GM12865 (cell line): ENCODE measurements around the gene CACNG4.
A peak's percentile ranks its signal among the peaks of the same experiment; 100 is the strongest.

ENCODE experiments used
- DNase-seq: peaks from one replicate; pipeline ENCODE4 v3.0.0; 2010; ENCODE audit warnings: low read depth
- H3K4me3 ChIP-seq: 2 replicates; pipeline ENCODE4 v1.5.1; 2011; ENCODE audit warnings: mild to moderate bottlenecking, low read depth, low read length, control low read depth
- TF ChIP-seq, protein P1 (sequence below): IDR thresholded peaks from 2 replicates; pipeline ENCODE4 v1.5.1; 2011; ENCODE audit warnings: low read length, control low read depth, low read depth, inconsistent platforms; ENCODE audit not compliant: insufficient read depth; ENCODE audit errors: missing control alignments

The CACNG4 gene

DNA sequence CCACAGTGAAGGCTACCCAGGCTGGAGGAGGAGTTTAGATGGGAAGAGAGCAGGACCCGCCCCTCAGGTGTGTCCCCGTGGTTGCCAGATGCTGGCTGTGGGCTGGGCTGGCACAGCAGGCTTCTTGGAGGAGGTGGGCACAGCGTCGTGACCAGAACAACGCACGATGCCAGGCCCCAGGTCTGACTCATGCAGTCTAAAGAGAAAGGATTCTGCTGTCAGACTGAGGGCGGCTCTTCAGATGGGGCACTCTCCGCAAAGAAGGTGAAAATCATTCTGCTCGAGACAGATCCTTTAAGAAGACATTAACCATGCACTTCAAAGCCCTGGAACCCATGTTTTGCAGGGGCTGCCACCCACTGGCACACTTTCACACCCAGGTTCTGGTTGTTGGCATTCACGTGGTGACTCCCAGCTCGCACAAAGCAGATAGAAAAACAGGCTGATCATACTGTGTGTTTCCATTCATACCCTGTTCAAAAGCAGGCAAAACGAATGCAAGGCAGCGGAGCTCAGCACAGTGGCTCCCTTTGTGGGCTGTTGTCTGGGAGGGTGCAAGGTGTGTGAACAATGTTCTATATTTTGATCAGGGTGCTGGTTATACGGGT, 19.0 kb downstream of the CACNG4 start:
- DNase-seq: no peak
- TF ChIP-seq, protein P1, sequence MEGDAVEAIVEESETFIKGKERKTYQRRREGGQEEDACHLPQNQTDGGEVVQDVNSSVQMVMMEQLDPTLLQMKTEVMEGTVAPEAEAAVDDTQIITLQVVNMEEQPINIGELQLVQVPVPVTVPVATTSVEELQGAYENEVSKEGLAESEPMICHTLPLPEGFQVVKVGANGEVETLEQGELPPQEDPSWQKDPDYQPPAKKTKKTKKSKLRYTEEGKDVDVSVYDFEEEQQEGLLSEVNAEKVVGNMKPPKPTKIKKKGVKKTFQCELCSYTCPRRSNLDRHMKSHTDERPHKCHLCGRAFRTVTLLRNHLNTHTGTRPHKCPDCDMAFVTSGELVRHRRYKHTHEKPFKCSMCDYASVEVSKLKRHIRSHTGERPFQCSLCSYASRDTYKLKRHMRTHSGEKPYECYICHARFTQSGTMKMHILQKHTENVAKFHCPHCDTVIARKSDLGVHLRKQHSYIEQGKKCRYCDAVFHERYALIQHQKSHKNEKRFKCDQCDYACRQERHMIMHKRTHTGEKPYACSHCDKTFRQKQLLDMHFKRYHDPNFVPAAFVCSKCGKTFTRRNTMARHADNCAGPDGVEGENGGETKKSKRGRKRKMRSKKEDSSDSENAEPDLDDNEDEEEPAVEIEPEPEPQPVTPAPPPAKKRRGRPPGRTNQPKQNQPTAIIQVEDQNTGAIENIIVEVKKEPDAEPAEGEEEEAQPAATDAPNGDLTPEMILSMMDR: no peak
- H3K4me3 ChIP-seq: no peak overlapping the region

DNA sequence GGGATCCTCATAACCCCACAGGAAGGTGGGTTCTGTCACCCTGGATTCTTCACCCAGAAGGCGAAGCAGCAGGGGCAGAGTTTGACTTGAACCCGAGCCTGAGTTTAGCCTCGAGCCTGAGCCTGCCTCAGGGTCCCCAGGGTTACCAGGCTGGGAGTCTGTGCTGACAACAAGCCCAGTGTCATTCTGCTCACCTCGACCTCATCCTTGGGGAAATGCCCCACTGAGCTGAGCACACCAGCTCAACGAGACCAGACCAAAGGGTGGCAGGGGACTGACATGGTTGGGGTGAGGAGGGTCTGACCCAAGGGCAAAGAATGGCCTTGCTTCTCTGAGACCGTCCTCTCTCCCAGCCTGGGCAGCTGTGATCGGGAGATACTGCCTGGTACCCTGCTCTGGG, 20.2 kb downstream of the CACNG4 start:
- TF ChIP-seq, protein P1: no peak
- no peak overlapping the region for H3K4me3 ChIP-seq
- no peak for DNase-seq

- no peak overlapping the region for H3K4me3 ChIP-seq
- peak; percentile 72 for DNase-seq
- TF ChIP-seq, protein P1: no peak
Measured at GRCh38 chr17:66985338-66986237, 21.1 kb downstream of the CACNG4 start.

DNA sequence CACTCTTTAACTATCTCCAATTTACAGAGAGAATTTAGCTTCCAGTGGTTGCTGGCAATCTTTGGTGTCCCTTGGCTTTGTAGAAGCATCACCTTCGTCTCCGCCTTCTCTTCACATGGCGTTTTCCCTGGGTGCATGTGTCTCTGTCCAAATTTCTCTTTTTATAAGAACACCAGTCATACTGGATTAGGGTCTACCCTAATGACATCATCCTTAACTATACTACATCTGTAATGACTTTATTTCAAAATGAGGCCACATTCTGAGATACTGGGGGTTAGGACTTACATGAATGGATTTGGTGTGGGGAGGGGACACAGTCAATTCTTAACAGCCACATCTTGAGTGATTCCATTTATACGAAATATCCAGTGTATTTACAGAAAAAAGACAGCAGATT, 22.2 kb downstream of the CACNG4 start:
- TF ChIP-seq, protein P1: no peak
- no peak for DNase-seq
- no peak overlapping the region for H3K4me3 ChIP-seq

DNA sequence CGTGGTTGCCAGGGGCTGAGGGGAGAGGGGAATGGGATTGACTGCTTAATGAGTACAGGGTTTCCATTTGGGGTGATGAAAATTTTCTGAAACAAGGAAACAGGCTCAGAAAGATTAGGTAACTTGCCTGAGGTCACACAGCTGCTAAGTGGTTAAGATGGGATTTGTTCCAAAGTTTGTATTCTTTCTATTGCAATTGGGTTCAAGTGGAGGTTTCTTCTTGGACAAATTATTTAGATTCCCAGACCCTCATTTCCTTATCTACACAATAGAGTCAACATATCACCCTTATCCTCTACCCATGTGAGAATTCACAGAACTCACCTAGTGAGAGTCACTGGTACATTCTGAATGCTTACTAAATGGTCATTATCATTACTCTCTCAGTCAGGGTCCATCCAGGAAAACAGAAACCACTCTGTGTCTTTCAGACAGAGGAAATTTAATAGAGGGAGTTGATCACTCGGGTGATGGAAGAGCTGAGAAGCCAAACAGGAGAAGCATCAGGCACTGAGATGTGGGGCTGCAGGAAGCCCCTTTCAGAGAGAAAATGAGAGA, 22.6 kb downstream of the CACNG4 start:
- H3K4me3 ChIP-seq: no peak overlapping the region
- TF ChIP-seq, protein P1: no peak
- DNase-seq: no peak

- TF ChIP-seq, protein P1: no peak
- H3K4me3 ChIP-seq: no peak overlapping the region
Measured at GRCh38 chr17:66988069-66988798, 23.7 kb downstream of the CACNG4 start.

More at GRCh38 chr17:66988069-66988798, 23.7 kb downstream of the CACNG4 start:
- no peak for DNase-seq
